Aorta (tissue), 5 donors: ENCODE data around the gene ECSCR. TPM values are rescaled to one million over a fixed set of nuclear protein-coding genes. Genes with fewer than 3 reads are reported as not detected.
"Not testable (repeated sequence)": the region's sequence is repeated elsewhere in the genome, so short reads cannot be mapped to it uniquely, and the experiment has no call there.

ENCODE experiments used
- ATAC-seq: fragments of 200-7000 bp; cut with Tn5 transposase; one replicate; pipeline ENCODE4 v1.9.1; 2022; ENCODE audit warnings: moderate library complexity; ENCODE audit not compliant: low FRiP score
- DNase-seq, 2 donors: peaks; one replicate each; pipeline ENCODE4 v3.0.0-alpha.2; 2020
- H3K27ac ChIP-seq, 2 donors: one replicate each; pipeline ENCODE4 v1.5.1; 2013; ENCODE audit warnings: low read length in 2 of 2, mild to moderate bottlenecking in 2 of 2, moderate library complexity in 2 of 2, control low read depth in 1 of 2, inconsistent platforms in 1 of 2, low read depth in 1 of 2
- H3K27me3 ChIP-seq, 2 donors: one replicate each; pipeline ENCODE4 v1.6.1; 2013; ENCODE audit warnings: control low read depth in 1 of 2, low read length in 1 of 2, mild to moderate bottlenecking in 1 of 2, moderate library complexity in 1 of 2; ENCODE audit not compliant: insufficient read depth in 2 of 2, control insufficient read depth in 1 of 2
- H3K36me3 ChIP-seq, 2 donors: one replicate each; pipeline ENCODE4 v1.6.1; 2013; ENCODE audit warnings: control low read depth in 1 of 2, low read length in 1 of 2, mild to moderate bottlenecking in 1 of 2; ENCODE audit not compliant: insufficient read depth in 2 of 2, control insufficient read depth in 1 of 2
- H3K4me1 ChIP-seq, 2 donors: one replicate each; pipeline ENCODE4 v1.6.1; 2013; ENCODE audit warnings: low read length in 2 of 2, control low read depth in 1 of 2, mild to moderate bottlenecking in 1 of 2, moderate library complexity in 1 of 2; ENCODE audit not compliant: insufficient read depth in 2 of 2, control insufficient read depth in 1 of 2
- H3K4me3 ChIP-seq, 2 donors: one replicate each; pipeline ENCODE4 v1.5.1; 2013; ENCODE audit warnings: low read length in 2 of 2, control low read depth in 1 of 2, mild to moderate bottlenecking in 1 of 2
- H3K9me3 ChIP-seq: one replicate; pipeline ENCODE4 v1.6.1; 2013; ENCODE audit warnings: mild to moderate bottlenecking, low read length; ENCODE audit not compliant: control insufficient read depth
- WGBS, 2 donors: extraction: QIAGEN DNeasy Blood & Tissue Kit; methylation state at CpG; one replicate each; pipeline ENCODE4 v1.1.7; 2013; 5-methylcytosine and 5-hydroxymethylcytosine counted together
- intact Hi-C, 2 donors: fragments of 100-400 bp; cut with DNase I; formaldehyde crosslinking; loops; one replicate each; pipeline versions ENCODE4 v1.14.2 to v1.15.0; 2022
- polyA plus RNA-seq, 2 donors: library from polyadenylated mRNA; stranded (reverse); fragments of 200-250 nt; gene quantifications; one replicate each; pipeline ENCODE4 v1.2.3, GENCODE V29; 2013
- total RNA-seq, 2 donors: library from RNA; stranded (reverse); fragmentation: NEBNext Ultra II Directional; extraction: Animal tissue kit (Norgen Biotek cat#: 25700); gene quantifications; one replicate each; pipeline ENCODE4 v1.2.1, GENCODE V29; 2021
- donor health status: healthy with polysubstance abuse.
- donor health status: Bipolar disorder and iron deficiency.
- donor health status: DM: no; HTN: no; CAD: no.
- donor health status: DM: no; HTN: no; CAD: no.
- donor health status: DM: yes; HTN: yes; CAD: no.

The ECSCR gene
- total and polyA plus RNA-seq, 4 donors, result 6.1 to 51.3 (median 22.4) TPM

- not testable (repeated sequence) for DNase-seq, H3K27me3 ChIP-seq, H3K4me3 ChIP-seq, H3K27ac ChIP-seq, H3K4me1 ChIP-seq, H3K36me3 ChIP-seq, H3K9me3 ChIP-seq, ATAC-seq
- intact Hi-C loops, result loop anchor here in 1 of 2 donors (5.0 kb wide), 1 partner anchor 37 kb away; no protein-coding TSS in a partner anchor
- WGBS, 2 donors, result 76 to 78% methylated on average over 9 of the region's 9 CpGs
Measured at GRCh38 chr5:139478657-139479423, 16.3 kb upstream of the ECSCR start.

- H3K9me3 ChIP-seq, result no peaks in the 10 kb centered on the region
- no peak overlapping the region for H3K27ac ChIP-seq
- no peak for DNase-seq
- intact Hi-C loops, result loop anchor here in 1 of 2 donors (5.0 kb wide), 1 partner anchor 34 kb away; no protein-coding TSS in a partner anchor
- ATAC-seq, result no peak
- H3K4me1 ChIP-seq, result no peaks in the 10 kb centered on the region
- no peak overlapping the region for H3K4me3 ChIP-seq
- peaks cover 3 to 5% of the 10 kb centered on the region in 2 donors for H3K36me3 ChIP-seq
- no peaks in the 10 kb centered on the region for H3K27me3 ChIP-seq
- WGBS, 2 donors, result 87 to 88% methylated on average over 13 of the region's 13 CpGs
Measured at GRCh38 chr5:139475865-139476617, 13.5 kb upstream of the ECSCR start.

GRCh38 chr5:139474890-139475791, 12.6 kb upstream of the ECSCR start:
- H3K4me3 ChIP-seq, result no peak overlapping the region
- no peak overlapping the region for H3K27ac ChIP-seq
- DNase-seq (no peak), ATAC-seq (peak; percentile 50)
- intact Hi-C loops, result loop anchor here in 1 of 2 donors (5.0 kb wide), 1 partner anchor 33 kb away; no protein-coding TSS in a partner anchor
- H3K36me3 ChIP-seq, result peaks cover 3 to 5% of the 10 kb centered on the region in 2 donors
- no peaks in the 10 kb centered on the region for H3K27me3 ChIP-seq
- H3K9me3 ChIP-seq, result no peaks in the 10 kb centered on the region
- no peaks in the 10 kb centered on the region for H3K4me1 ChIP-seq
- WGBS, 2 donors, result 61 to 62% methylated on average over 13 of the region's 13 CpGs

- Histone ChIP-seq H3K4me3 (no peak overlapping the region), H3K27ac (no peak overlapping the region), H3K4me1 (no peaks in the 10 kb centered on the region), H3K36me3 (peaks cover 3 to 5% of the 10 kb centered on the region in 2 donors), H3K27me3 (no peaks in the 10 kb centered on the region), H3K9me3 (no peaks in the 10 kb centered on the region)
- DNase-seq, result no peak
- 81 to 82% methylated on average over 2 of the region's 2 CpGs for WGBS, 2 donors
- intact Hi-C loops, result no loop called here
- no peak for ATAC-seq
Measured at GRCh38 chr5:139473565-139473964, 11.0 kb upstream of the ECSCR start.

GRCh38 chr5:139473105-139473504, 10.6 kb upstream of the ECSCR start:
- no peak for ATAC-seq
- H3K27ac ChIP-seq, result no peak overlapping the region

GRCh38 chr5:139472386-139473030, 10.0 kb upstream of the ECSCR start:
- no peaks in the 10 kb centered on the region for H3K27me3 ChIP-seq
- WGBS, 2 donors, result 72 to 76% methylated on average over 15 of the region's 15 CpGs
- no peaks in the 10 kb centered on the region for H3K9me3 ChIP-seq
- no peak overlapping the region for H3K4me3 ChIP-seq
- H3K36me3 ChIP-seq, result peaks cover 0 to 3% of the 10 kb centered on the region in 2 donors
- H3K4me1 ChIP-seq, result no peaks in the 10 kb centered on the region
- no peak overlapping the region for H3K27ac ChIP-seq
- intact Hi-C loops, result no loop called here
- no peak for ATAC-seq
- no peak for DNase-seq

More at GRCh38 chr5:139473105-139473504, 10.6 kb upstream of the ECSCR start:
- Histone ChIP-seq H3K27me3 (no peaks in the 10 kb centered on the region), H3K4me1 (no peaks in the 10 kb centered on the region), H3K9me3 (no peaks in the 10 kb centered on the region), H3K4me3 (no peak overlapping the region), H3K36me3 (peaks cover 2 to 3% of the 10 kb centered on the region in 2 donors)
- no peak for DNase-seq
- intact Hi-C loops, result no loop called here
- 74 to 78% methylated on average over 8 of the region's 8 CpGs for WGBS, 2 donors

DNA sequence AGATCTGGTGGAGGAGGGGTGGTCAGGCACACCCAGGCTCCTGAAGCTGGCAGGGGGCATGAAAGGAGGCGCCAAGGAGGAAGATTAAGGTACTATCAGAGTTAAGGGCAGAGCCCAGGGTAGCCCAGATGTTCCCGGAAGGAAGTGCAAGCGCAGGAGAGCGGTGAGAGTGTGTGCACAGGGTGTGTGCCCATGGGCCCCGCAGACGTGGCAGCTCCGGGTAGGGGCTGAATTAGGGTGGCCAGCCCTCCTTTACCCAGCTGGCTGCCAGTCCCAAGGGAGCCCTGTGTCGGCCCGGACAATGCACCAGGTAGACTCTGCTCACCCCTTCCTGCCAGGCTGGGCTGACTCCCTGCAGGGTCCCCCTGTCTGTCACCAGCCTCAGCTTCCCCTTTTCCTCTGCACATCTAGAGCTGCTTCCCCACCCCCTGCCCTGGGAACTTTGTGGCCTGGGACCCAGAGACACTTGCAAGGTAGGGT, 8.3 kb upstream of the ECSCR start, which contains the start of gene SMIM33:
SMIM33 (plus strand) TSS at position 184 of the 480 bp plus-strand sequence; CDS start at position 302, 118 bp downstream.
- Histone ChIP-seq H3K27ac (no peak within 1 kb of the TSS), H3K4me3 (no peak within 1 kb of the TSS), H3K9me3 (no peaks in the 10 kb centered on the region), H3K4me1 (no peaks in the 10 kb centered on the region), H3K27me3 (no peaks in the 10 kb centered on the region), H3K36me3 (peaks cover 0 to 3% of the 10 kb centered on the region in 2 donors)
- 88 to 92% methylated on average over 9 of the region's 9 CpGs for WGBS, 2 donors
- DNase-seq, result no peak
- intact Hi-C loops, result no loop called here
- ATAC-seq, result peak; percentile 9
